HG03354 (cell line): Measurements from ENCODE around the gene RNF166.

Source experiments
- ATAC-seq: cut with Tn5 transposase; IDR thresholded peaks from one replicate; pipeline ENCODE4 v1.9.1; 2021; ENCODE audit warnings: mild to moderate bottlenecking; ENCODE audit not compliant: unreplicated experiment, poor library complexity, severe bottlenecking

Gene RNF166

DNA sequence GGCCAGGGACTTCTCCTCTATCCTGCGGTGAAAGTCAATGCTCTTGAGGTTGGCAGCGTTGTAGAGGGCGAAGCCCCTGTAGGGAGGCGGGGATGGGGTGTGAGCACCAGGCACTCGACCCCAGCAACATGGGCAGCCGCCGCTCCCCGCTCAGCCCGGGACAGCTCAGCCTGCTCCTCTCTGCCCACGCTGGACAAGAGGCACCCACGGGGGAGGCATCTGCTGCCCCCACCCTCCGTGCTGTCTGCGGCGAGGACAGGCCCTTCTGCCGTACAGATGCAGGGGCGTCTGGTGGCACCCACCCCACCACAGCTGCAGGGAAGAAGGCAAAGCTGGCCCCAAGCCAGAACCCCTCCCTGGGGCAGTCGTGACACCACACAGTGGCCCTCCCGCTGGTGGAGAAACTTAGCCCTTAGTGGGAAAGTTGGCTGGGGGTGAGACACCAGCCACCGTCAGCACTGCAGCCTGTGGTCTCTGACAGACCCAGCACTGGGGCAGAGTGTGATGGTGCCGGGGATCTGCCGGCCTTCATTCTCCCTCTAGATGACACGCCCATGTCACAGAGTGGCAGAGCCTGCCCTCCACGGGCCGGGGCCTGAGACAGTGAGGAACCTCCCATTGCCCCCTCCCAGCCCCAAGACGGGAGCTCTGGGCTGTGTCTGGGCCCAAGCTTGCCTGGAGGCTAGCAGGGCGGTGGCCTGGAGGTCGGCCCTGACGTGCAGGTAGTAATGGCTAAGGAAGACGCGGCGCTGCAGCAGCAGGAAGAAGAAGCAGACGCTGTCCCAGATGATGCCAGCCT lies 19.6 kb upstream of the RNF166 start:
- no peak for ATAC-seq

DNA sequence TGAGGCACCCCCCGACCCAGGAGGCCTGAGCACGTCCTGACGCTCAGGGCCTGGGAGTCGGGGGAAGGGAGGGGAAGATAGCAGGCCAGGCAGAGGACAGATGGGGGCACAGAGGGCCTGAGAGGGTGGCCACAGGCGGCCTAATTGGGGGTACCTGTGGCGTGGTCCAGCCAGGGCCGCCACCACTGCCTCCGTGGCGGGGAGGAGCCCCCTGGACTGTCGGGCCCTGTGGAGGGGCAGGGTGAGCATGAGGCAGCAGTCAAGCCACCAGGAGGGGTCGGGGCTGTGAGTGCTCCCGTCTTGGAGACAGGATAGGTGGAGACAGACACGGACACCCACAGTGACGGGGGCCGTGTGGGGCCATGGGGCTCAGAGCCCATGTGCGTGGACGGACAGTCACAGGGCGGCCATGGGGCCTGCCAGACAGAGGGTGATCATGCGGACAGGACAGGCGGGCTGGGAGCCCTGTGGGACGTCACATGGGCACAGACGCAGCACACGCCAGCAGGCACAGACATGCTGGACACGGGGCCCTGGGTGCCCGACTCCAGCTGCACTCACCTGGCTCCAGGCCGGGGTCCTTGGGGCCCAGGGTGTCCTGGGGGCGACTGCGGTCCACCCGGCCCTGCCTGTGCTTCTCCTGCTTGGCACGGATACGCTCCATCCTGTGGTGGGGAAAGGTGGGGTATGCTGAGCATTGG lies 18.8 kb upstream of the RNF166 start:
- ATAC-seq: no peak

DNA sequence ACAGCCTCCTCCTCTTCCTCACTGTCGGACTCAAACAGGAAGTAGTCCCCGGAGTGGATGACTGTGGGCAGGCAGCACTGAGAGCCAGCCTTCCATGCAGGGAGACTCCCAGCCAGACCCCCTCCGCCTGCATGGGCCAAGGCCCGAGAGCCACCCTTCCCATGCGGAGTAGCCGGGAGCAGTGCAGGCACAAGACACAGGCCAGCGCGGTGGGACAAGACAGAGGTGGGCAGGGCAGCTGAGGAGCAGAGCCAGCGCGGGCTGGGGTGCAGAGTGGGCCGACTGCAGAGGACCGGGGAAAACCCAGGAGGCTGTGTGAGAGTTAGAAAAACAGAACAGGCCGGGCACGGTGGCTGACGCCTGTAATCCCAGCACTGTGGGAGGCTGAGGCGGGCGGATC lies 17.7 kb upstream of the RNF166 start:
- no peak for ATAC-seq

DNA sequence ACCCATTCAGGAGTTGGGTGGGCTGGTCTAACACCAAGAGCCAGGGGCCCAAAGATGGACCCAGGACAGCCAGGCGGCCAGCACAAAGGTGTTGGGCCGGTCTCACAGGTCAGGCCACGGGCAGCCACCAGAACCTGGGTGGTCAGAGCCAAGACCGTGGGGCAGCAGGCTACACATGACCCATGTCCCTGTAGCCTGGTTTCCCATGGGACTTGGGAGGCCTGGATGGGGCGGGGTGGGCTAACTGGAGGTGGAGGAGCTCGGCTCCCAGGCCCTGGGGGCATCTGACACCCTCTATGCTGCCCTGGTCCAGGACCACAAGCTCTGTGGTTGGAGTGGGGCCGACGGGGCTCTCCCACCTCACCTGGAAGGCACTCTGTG lies 17.3 kb upstream of the RNF166 start:
- ATAC-seq: no peak

DNA sequence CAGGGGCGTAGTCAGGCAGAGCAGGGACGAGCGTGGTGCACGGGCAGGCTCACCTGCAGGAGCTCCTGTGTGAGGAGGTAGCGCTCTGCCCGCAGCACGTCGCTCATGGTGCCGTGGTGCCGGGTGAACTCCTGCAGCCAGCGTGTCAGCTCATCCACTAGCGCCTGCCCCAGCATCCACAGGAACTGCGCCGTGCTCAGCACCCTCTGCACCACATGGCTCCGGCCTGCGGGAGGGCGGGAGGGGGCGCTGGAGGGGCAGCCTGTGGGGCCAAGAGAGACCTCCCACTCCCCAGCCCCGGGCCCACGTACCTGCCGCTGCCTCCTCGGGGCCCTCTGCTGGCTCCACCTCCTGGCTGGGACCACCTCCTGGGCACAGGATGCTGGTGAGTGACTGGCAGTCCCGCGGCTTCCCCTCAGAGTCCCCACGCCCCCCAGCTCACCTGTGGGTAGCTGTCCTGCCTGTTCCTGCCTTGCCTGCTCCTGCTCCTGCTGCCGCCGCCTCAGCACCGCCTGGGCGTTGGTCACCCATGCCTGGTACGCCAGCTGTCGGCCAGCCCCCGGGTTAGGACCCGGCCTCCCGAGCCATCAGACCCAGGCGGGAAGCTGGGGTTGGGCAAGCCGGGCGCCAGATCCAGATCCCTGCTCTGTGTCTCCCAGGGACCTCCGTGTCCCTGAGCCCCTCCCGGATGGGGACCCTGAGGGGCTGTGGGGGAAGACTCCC lies 16.7 kb upstream of the RNF166 start:
- ATAC-seq: no peak

DNA sequence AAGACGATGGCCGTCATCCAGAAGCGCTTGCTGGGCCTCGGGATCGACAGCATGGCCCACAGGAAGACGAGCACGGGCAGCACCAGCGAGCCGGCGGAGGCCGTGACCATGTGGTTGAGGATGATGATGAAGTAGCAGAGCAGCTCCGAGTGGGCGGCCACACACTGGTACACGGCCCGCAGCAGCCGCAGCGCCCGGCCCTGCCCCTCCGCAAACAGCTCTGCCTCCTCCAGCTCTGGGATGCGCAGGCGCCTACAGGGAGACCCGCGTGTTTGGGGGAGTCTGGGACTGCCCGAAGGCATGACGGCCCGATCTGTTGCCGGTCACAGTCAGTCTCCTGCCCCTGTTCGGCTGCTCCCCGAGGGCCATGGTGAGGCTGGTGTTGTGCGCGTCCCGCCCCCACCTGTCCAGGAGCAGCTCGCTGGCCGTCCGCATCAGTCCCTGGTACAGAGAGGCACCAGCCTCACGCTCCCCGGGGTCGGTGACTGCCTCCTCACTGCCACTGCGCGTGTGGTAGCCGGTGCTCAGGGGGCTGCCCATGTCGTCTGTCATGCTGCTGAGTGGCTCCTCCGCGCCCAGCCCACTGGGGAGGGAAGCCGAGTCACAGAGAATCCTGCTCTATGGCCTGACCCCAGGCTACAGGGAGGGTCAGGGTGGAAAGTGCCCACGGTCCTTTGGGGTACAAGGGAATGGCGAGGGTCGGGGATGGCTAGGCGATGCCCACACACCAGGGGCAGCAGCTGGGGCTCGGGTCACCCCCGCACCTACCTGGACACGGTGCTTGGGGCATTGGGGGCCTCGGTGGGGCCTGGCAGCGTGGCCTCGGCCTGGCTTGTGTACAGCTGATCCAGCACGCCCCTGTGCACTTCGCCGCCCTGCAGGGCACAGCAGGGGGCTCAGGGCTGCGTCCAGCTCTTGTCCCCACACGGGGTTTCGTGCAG lies 15.9 kb upstream of the RNF166 start:
- no peak for ATAC-seq

DNA sequence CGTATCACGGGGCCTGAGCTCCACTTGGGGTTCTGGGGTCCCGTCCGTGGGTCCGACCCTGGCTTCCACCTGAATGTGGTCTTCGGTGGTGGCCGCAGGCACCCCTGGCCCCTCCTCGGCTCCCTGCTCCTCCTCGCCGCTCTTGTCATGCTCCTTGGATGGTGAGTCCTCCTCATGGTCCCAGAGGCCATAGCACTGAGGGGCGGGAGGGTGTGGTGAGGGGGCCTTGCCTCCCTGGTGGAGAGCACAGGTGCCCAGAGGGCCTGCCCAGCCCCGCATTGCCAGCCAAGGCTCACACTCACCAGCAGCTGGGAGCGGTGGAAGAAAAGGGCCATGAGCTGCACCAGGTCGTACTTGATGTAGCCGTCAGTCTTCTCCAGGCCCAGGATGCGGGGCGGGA lies 15.0 kb upstream of the RNF166 start:
- no peak for ATAC-seq

DNA sequence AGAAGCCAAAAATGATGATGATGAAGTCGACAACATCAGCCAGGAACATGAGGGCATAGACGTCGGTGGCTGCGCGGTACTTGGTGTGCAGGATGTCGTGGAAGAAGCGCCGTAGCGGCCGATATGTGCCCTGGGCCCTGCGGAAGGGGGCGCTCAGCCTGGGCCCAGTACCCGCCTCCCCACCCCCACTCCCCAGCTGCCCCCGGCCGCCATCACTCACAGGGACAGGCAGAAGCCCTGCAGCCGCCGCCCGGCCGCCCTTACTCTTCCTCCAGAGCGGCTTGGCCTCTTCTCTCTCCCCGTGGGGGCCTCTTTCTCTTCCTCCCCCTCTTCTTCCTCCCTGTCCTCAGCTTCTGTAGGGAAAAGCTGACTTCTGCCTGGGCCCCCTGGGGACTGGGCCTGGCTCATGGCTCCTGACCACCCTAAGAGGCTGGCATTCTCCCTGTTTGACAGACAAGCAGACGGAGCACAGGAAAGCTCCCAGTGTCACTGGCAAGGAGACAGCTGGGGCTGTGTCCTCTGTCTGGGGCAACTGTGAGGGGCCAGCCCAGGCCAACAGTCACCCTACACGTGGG lies 14.3 kb upstream of the RNF166 start:
- ATAC-seq: no peak

DNA sequence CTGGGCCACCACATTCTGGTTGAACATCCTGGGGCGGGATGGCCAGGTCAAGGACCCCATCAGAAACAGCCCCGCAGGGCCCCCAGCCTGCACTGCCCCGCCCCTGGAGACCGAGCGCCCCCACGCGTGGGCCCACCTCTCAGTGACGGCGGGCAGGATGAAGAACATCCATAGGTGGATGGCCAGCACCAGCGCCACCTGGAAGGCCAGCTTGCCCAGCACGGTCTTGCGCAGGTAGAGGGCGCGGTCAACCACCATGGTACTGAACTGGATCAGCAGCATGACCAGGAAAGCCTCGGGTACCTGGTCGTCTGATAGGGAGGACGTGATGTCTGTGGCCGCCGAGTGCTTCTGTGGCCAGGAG lies 13.7 kb upstream of the RNF166 start:
- ATAC-seq: no peak

DNA sequence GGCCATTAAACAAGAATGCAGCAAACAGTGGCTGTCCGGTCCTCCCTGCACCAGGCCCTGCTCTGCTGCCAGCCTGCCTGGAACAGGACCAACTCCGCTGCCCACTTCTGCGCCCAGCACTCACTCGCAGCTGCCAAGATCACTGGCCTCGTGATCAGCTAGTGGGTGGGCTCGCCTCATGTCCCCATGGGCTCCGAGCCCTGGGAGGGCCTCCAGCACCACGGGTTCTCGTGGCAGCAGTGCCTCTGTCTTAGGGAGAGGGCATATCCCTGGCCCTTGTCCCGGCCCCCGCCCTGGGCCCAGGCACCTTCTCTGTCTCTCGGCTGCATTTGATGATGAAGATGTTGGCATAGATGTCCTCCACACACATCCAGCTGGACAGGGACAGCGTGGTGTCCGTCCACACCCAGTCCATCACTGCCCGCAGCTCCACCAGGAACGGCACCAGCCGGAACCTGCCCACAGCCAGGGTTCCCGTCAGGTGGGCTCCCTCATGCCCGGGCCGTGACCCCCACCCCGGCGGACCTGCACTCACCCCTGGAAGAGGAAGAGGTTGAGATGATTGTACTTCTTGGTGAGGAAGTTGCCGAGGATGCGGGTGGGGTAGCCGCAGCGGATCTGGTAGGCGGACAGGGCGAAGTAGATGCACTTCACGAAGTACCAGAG lies 13.2 kb upstream of the RNF166 start:
- no peak for ATAC-seq

DNA sequence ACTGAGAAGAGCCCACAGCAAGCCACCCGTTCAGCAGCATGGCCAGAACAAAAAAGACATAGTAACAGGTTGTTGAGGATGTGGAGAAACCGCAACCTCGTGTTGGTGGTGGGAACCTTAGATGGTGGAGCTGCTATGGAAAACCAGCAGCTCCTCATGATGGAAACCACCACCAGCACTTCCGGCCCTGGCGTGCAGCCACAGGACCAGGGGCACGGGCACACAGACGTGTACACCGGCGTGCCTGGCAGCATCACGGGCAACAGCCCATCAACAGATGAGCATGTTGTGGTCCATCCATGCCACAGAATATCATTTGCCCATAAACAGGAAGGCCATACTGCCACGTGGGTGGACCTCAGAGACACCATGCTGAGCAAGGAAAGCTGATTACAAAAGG lies 12.0 kb upstream of the RNF166 start:
- ATAC-seq: no peak

DNA sequence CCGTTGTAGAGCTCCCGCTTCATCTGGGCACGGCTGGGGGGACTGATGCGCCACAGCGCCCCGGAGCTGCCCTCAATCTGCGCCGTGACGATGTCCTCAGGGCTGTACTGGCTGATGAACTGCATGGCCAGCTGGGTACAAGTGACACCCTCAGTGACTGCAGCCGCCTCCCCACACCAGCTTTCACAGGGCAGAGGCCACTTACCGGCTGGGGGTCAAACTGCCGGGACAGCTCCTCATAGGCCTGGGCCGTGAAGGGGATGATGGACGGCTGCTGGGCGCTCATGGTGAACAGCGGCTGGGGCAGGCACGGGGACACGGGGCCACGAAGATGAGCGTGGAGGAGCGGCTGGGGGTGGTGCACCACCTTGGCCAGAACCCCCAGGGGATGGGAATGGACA lies 10.4 kb upstream of the RNF166 start:
- no peak for ATAC-seq

DNA sequence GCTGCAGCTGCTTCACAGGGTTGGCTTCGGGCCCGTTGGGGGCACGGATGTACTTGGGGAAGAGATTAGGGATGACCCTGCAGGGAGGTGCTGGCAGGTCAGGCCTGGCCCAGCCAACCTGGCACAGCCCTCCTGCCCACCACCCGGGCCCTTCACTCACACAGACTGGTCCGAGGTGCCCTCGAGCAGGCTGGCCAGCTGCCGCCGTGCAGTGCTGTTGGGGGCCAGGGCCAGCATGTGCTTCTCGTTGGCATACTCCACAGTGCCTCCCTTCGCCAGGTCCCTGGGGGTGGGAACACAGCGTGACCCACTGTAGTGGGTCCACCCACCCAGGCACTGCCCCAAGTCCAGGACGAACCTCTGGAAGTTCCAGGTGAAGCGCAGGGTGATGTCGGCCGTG lies 10.0 kb upstream of the RNF166 start:
- ATAC-seq: no peak

DNA sequence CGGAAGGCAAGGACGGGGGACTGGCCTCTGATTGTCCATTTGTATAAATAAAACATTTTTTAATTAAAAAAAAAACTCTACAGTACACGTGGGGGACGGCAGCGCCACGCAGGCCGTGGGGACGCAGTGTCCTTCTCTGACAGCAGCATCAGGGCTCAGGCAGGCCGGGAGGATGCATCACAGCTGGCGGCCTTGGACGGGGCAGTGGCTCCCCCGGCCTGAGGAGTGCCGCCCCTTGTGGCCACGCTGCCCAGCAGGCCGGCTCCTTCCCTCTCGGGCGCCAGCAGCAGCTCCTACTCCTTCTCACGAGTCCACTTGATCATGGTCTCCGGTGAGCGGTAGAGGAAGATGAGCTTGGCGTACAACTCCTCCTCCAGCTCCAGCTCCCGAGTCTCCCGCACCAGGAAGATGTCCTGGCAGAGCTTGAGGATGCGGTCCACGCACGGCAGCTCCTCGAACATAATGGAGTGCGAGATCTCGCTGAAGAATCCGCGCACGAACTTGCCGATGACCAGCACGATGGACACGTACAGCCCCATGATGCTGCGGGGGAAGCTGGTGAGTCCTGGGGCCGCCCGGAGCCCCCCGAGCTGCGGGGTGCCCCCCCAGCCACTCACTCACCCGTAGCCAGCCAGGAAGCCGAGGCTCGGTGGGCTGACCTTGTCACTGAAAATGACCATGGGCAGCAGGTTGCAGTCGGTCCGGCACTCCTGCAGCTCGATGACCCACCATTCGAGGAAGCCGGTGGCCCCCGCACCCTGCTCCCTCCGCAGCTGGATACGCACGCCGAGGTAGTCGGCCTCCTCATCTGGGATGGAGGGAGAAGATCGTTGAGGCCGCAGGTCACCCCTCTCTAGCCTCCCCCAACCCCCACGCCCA lies 9.3 kb upstream of the RNF166 start:
- ATAC-seq: no peak

DNA sequence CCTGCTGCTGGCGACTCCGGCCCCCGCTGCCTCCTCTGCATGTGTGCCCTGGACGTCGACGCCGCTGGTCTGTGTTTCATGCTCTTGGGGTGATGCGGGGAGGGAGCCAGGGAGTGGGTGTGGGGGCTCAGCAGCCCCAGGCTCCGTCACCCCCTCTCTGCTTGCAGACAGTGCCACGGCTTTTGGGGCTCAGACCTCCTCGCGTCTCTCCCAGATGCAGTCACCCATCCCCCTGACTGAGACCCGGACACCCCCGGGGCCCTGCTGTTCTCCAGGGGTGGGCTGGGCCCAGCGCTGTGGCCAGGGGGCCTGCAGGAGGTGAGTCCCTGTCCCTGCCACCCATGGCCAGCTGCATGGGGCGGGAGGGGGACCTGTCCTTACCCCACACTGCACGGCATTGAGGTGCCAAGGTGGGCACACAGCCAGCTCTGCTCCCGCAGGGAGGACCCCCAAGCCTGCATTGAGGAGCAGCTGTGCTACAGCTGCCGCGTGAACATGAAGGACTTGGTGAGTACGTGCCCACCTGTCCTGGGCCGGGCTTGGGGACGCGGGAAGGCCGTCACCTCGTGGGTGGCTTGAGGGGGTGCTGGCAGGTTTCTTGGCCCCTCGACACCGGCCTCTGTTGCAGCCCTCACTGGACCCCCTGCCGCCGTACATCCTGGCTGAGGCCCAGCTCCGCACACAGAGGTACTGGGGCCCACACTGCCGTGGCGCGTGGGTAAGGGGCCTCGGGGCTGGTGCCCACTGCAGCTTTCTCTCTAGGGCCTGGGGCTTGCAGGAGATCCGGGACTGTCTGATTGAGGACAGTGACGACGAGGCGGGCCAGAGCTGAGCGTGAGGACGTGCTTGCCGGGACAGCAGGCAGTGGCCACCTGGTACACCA lies 8.5 kb upstream of the RNF166 start:
- ATAC-seq: no peak

DNA sequence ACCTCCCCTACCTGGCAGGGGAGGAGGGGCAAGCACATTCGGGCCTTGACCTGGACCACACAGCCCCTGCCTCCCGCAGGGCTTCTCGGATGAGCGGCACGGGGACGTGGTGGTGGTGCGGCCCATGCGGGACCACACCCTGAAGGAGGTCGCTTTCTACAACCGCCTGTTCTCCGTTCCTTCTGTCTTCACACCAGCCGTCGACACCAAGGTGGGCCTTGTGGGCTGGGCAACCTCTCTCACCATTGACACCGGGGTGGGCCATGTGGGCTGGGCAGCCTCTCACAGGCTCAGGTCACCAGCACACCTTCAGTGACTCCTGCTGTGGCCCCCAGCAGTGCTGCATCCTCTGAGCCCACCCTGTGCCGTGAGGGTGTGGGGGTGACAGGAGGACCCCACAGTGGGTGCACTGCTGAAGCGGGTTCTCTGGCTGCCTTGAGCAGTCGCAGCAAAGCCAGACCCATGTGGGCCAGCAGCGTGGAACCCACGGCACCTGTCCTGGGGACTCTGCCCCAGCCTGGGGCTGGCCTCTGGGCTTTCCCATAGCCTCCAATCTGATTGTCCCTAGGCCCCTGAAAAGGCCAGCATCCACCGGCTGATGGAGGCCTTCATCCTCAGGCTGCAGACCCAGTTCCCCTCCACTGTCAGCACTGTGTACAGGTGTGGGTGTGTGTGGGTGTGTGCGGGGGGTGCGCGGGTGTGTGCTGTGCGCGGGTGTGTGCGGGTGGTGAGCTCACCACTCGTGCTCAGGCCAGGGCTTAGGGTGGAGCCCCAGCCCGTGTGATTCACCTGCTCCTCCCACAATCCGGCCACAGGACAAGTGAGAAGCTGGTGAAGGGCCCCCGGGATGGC lies 7.6 kb upstream of the RNF166 start:
- ATAC-seq: no peak
